Ishikawa (cell line): ENCODE data around the gene NCBP1.

ENCODE experiments used
- CREB1 ChIP-seq: IDR thresholded peaks from 2 replicates; pipeline ENCODE4 v1.6.1; 2012; ENCODE audit warnings: low read depth
- EGR1 ChIP-seq: IDR thresholded peaks from 2 replicates; pipeline ENCODE4 v1.6.1; 2012
- EP300 ChIP-seq: IDR thresholded peaks from 2 replicates; pipeline ENCODE4 v1.6.1; 2012; ENCODE audit warnings: borderline replicate concordance
- NFIC ChIP-seq: IDR thresholded peaks from 2 replicates; pipeline ENCODE4 v1.6.1; 2012
- RAD21 ChIP-seq: IDR thresholded peaks from 2 replicates; pipeline ENCODE4 v1.6.1; 2012; ENCODE audit warnings: low read depth
- TAF1 ChIP-seq: IDR thresholded peaks from 2 replicates; pipeline ENCODE4 v1.6.1; 2012; ENCODE audit warnings: low read depth, mild to moderate bottlenecking
- YY1 ChIP-seq: IDR thresholded peaks from 2 replicates; pipeline ENCODE4 v1.6.1; 2012; ENCODE audit warnings: low read depth
- ZBTB7A ChIP-seq: IDR thresholded peaks from 2 replicates; pipeline ENCODE4 v1.6.1; 2012; ENCODE audit warnings: low read depth

DNA sequence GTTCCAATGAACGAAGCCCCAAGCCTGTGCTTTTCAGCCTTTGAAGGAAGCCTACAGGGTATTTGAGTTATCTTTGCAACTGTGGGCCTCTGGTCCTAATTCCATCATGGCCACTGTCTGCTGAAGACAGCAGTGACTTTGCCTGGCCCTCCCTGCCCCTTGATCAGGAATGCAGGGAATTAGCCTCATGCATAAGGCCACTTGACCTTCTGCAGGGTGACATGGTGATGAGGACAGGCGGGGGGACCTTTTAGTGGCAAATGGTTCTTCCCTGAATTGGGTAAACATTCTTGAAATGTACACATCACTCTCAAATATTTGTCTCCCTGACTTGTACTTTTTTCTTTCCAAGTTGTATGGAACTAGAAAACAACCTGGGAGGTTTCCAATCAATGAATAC lies 88.7 kb downstream of the NCBP1 start:
- TF ChIP-seq ZBTB7A (no peak), EP300 (no peak), TAF1 (no peak), YY1 (no peak), RAD21 (no peak), NFIC (no peak), CREB1 (no peak), EGR1 (no peak)
